Non-pigmented ciliary epithelial cell (primary cell): ENCODE data around the gene OR2AE1.
"Not testable (repeated sequence)": the region's sequence is repeated elsewhere in the genome, so short reads cannot be mapped to it uniquely, and the experiment has no call there.

Experiments used
- DNase-seq: peaks from one replicate; pipeline ENCODE4 v3.0.0-alpha.2; 2010; ENCODE audit warnings: low read depth

The OR2AE1 gene

GRCh38 chr7:99876933-99877332 is at the start of gene OR2AE1:
OR2AE1 (minus strand) TSS chr7:99877033; CDS start chr7:99877033, 0 bp downstream.
- DNase-seq = no peak

GRCh38 chr7:99926321-99926720 is 49.5 kb upstream of the OR2AE1 start:
- no peak for DNase-seq

- no peak for DNase-seq
These were observed 46.4 kb upstream of the OR2AE1 start for GRCh38 chr7:99923200-99923599.

- no peak for DNase-seq
These were observed 43.3 kb upstream of the OR2AE1 start for GRCh38 chr7:99920149-99920548.

GRCh38 chr7:99919814-99920112 is 42.9 kb upstream of the OR2AE1 start:
- DNase-seq = no peak

GRCh38 chr7:99918959-99919813 is 42.4 kb upstream of the OR2AE1 start, which contains the start of gene TRIM4:
TRIM4 (minus strand) TSS chr7:99919530; CDS start chr7:99919401, 129 bp downstream.
- DNase-seq = peak; percentile 59

GRCh38 chr7:99910976-99911375 is 34.1 kb upstream of the OR2AE1 start:
- no peak for DNase-seq

- no peak for DNase-seq
These were observed 24.7 kb upstream of the OR2AE1 start for GRCh38 chr7:99901581-99901980.

- no peak for DNase-seq
These were observed 23.1 kb upstream of the OR2AE1 start for GRCh38 chr7:99899830-99900519.

- DNase-seq = no peak
These were observed 22.0 kb upstream of the OR2AE1 start for GRCh38 chr7:99898836-99899235.

- no peak for DNase-seq
These were observed 21.2 kb upstream of the OR2AE1 start for GRCh38 chr7:99898023-99898357.

- DNase-seq = no peak
These were observed 20.6 kb upstream of the OR2AE1 start for GRCh38 chr7:99897322-99898022.

- DNase-seq = no peak
These were observed 17.9 kb upstream of the OR2AE1 start for GRCh38 chr7:99894738-99895137.

- no peak for DNase-seq
These were observed 16.4 kb upstream of the OR2AE1 start for GRCh38 chr7:99893280-99893679.

GRCh38 chr7:99890348-99890747 is 13.5 kb upstream of the OR2AE1 start:
- not testable (repeated sequence) for DNase-seq

GRCh38 chr7:99888366-99888765 is 11.5 kb upstream of the OR2AE1 start:
- not testable (repeated sequence) for DNase-seq

- DNase-seq = no peak
These were observed 4.5 kb upstream of the OR2AE1 start for GRCh38 chr7:99881370-99881769.

GRCh38 chr7:99876491-99876890 is 342 bp downstream of the OR2AE1 start:
- no peak for DNase-seq

- DNase-seq = no peak
These were observed 8.6 kb downstream of the OR2AE1 start for GRCh38 chr7:99868246-99868645.

GRCh38 chr7:99867477-99867876 is 9.4 kb downstream of the OR2AE1 start:
- not testable (repeated sequence) for DNase-seq

GRCh38 chr7:99863847-99864440 is 12.9 kb downstream of the OR2AE1 start:
- DNase-seq = no peak
